Measurements from ENCODE around the gene DGKZ.

DGKZ gene

DNA sequence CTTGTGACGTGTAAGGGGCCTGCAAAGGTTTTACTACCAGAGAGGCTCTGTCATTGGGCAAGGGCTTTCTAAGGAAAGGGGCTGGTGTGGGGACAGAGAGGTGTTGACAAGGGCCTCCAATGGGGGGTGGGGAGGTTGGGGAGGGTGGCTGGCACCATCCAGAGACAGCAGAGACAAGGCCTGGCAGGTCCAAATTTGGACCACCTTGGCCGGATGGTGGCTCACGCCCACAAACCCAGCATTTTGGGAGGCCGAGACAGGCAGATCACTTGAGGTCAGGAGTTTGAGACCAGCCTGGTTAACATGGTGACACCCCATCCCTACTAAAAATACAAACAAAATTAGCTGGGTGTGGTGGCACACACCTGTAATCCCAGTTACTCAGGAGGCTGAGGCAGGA, 46.5 kb downstream of the DGKZ start:
- DNase-seq (ENCODE audit: low spot score): no peak

DNA sequence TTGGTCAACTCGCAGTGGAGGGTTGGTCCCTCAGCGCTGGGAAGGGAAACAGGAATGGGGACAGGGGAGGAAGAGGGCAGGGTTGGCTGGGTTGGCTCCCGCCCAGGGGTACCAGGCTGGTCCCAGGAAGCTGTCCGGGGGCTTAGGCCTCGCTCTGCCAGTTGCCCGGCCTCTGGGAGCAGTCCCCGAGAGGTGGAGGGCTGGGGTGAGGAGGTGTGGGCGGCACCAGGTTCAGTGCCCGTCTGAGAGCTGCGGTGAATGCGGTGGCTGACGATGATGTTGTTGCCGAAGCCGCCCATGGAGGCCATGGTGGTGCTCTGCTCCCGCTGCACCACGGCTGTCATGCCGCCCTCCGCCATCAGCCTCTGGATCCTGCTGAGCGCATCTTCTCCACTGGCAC, 50.3 kb downstream of the DGKZ start:
- no peak for DNase-seq (ENCODE audit: low spot score)

DNA sequence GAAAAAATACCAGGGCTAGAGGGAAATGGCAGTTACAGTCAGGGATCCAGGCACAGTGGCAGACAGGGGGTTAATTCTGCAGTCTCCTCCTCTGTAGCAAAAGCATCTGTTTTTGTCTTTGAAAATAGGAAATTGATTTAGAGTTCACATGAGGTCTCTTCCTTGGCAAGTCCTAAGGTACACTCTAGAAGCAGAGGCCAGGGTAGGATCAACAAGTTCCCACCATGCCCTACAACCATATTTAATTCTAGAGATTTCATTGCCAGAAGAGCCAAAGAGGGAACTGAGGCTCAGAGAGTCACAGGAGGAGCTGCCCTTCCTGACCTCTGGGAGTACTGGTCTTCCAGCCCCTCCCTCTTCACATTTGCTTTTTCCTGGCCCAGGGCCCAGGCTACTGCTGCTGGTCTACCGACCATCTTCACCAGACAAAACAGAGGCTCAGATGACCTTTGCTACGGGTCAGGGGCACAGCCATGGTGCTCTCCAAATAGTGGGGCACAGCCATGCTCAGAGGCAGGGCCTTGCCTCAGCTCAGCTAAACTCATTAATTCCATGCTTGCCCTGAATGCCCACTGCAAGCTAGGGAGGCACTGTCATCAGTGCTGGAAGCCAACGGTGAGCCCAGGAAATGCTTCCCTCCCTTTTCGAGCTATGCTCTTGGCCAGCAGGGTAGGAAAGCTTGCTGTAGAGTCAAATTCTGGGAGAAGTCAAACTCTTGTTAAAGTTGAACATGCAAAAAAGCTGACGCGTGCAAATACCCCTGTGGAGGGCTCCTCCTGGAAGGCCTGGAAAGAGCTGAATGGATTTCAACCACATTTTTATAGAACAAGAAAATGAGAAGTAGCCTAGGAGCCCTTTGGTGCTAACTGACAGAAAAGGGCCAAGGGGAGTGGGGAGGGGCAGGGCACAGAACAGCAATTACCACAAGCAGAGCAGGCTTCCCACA, 56.0 kb downstream of the DGKZ start:
- no peak for DNase-seq (ENCODE audit: low spot score)

DNA sequence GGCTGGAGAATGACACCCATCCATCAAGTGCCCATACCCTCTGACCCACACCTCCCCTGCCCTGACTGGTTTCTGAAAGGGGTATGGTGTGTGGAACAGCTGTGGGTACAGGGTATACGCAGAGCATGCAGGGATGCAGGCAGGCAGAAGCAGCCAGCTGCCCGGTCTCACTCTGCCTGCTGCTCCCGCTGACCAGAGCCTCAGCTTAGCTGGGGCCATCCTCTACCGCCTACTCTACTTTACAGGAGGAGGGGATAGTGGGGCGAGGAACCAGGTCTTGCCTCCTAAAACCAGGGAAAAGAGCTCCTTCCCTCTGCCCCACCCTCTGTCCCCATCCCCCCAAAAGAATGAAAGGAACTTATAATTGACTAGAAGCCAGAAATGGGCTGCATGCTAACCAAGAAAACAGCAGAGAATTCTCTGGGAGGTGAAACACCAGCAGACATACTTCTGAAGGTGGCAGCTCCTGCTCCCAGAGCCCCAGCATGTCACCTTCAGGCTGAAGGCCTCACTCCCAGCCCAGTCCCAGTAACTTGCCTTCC, 57.3 kb downstream of the DGKZ start:
- no peak for DNase-seq (ENCODE audit: low spot score)

DNA sequence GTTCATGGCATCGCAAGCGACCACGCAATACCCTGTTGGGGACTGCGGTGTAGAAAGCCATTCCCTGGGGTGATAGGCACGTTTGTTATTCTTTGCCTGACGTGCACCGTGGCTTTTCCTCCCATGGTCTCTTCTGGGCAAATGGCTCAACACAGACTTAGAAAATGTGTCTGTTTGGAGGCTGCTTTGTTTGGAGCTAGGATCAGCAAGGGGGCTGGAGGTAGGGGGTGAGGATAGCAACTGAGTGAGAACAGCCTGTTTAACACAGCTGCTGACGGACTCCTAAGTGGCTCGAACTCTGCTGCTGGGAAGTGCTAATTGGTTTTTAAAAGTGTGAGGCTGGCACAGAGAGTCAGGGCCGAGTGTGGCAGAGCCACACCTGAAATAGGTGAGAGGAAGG, 60.4 kb downstream of the DGKZ start:
- no peak for DNase-seq (ENCODE audit: low spot score)

DNA sequence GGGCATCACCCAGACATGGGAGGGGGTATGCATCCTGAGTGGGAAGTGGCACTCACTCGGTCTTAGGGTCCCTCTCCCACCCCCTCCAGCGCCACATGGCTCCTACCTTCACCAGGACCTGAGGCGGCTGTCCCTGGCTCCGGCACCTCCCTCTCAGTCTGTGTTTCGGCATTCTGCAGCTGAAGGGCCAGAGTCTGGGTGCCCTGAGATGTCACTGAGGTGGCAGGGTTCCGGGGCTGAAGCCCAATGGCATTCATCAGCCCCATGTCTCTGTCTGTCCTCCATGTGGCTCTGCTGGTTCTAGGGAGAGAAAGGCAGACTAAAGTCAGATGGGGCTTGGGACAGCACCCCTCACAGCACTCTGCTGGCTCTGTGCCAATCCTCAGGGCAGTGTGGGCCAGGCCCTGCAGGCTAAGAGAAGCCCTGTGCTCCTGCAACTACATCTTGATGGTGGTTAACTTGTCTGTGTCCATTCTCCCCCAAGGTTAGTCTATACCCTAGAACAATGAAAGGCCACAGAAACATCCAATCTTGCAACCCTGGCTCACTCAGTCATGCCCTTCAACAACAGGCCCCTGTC, 61.2 kb downstream of the DGKZ start:
- DNase-seq (ENCODE audit: low spot score): no peak

DNA sequence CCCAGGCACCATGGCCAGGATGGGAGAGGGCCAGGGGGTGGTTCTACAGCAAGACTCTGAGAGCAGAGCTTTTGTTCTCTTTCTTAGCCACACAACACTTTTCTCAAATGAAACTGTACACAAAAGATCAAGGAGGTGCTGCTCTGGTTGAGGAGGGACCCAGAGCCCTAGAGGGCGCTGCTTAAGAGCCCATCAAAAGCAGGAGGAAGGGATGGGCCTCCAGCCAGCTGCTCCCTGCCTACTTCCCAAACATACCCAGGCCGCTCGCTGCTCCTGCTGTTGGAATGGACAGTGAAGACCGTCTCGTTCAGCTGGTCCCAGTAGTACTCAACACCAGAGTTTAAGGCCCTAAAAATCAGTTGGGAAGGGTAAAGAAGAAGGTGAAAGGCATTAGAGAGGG, 62.8 kb downstream of the DGKZ start:
- no peak for DNase-seq (ENCODE audit: low spot score)

DNA sequence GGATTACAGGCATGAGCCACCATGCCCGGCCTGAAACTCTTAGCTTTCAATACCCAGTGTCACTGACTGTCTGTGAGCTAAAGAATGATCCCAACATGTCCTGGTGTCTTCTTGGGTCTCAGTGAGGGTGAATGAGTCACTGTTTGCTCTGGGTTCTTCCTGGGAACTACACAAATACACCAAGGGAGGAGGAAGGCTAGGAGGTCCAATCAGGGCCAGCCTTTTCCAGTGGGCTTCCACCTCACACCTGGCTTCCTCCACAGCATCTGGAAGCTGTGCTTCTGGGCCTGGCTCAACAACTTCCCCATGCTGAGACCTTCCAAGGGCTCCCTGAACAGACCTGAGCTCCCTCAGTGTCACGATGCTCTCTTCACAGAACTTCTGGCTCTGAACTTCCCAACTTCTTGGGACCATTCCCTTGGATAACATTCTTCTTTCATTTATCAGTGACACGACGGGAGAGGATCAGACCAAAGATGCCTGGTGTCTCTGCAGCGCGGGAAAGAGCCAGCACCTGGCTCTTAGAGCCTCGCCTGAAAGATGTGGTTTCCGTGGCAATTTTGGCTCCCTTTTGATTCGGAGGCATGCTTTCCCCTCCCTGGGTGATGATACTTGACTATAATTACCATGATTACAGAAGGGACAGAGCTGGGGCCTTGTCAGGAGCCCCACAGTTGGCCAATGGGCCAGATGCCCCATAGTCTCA, 66.7 kb downstream of the DGKZ start:
- no peak for DNase-seq (ENCODE audit: low spot score)

DNA sequence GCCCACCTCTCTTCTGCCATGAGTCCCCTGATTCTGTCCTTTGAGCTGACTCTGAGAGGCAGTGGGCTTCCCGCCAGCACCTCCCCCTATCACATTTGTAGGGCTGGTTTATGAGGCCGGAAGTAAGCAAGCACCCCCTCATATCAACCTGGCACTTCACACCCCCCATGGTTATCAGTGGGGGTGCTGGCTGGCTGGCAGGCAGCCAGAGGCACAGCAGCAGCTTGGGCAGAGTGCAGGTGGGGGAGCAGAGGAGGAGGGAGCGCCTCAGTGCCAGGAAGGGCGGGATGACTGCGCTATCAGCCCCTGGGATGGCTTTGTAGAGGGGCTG, 67.2 kb downstream of the DGKZ start:
- DNase-seq (ENCODE audit: low spot score): no peak

DNA sequence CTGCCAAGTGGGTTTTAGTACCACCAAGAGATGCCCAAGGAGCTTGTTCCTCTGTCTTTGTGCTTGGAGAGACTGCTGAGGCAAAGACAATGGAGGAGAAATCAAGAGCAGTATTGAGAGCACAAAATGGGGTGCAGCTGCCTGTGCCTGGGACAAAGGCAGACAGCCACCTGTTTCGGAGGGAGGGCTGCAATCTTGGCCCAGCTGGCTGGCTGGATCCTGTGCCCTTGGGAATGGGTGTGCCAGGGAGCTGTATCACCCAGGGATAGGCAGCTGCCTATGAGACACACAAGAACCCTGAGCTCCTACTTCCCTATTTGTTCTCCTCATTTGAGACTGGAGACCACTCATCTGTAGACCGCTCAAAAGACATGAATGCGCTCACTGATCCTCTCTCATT, 67.6 kb downstream of the DGKZ start:
- DNase-seq (ENCODE audit: low spot score): no peak

DNA sequence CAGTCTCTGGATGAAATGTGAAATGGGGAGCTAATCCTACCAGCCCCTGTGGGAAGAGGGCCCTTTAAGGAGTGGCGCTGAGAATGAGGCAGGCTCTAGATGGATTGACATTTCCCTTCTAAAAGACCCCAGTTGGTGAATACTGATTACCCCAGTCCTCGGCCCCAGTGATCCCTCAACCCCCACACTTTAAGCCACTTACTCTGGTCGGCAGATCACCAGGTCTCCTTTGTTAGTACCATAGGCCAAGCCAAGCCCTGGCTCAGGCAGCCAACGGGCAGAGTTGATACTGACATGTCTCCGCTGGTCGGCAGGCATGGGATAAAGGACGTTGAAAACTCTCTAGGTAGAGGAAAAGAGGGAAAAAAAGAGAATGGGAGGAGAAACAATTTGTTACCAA, 70.4 kb downstream of the DGKZ start:
- DNase-seq (ENCODE audit: low spot score): no peak

DNA sequence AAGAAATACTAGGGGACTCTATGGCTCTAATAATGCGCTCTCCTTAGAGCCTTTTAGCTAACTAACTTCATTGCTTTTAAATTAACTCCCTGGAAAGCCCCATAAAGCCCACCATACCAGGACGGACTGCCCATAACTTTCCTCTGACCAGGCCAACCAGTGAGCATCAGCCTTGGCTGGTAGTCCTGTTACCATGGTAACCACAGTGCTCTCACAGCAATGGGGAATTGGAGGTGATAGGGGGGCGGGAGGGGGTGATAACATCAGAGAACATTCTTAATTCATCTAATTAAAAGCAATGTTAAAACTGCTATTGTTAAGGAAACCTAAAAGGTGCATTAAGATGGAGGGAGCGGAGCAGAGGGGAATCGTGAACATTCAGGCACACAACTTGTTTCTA, 71.5 kb downstream of the DGKZ start:
- DNase-seq (ENCODE audit: low spot score): no peak

DNA sequence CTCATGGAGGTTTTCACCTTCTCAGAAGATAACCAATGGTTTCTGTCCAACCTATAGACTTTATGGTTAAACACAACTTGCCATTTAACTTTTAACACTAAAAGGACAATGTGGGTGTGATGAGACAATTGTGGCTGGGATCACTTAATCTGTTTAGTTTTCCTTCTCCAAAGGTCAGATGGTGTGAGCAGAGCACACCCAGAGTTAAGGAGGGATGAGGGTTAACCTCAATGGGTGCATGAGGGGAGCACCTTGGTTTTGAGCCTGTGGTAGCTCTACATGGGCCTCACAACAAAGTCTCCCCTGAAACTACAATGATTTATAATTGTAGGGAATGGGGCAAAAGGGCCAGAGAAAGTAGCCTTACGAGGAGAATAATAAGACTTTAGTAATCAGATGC, 73.2 kb downstream of the DGKZ start:
- no peak for DNase-seq (ENCODE audit: low spot score)

DNA sequence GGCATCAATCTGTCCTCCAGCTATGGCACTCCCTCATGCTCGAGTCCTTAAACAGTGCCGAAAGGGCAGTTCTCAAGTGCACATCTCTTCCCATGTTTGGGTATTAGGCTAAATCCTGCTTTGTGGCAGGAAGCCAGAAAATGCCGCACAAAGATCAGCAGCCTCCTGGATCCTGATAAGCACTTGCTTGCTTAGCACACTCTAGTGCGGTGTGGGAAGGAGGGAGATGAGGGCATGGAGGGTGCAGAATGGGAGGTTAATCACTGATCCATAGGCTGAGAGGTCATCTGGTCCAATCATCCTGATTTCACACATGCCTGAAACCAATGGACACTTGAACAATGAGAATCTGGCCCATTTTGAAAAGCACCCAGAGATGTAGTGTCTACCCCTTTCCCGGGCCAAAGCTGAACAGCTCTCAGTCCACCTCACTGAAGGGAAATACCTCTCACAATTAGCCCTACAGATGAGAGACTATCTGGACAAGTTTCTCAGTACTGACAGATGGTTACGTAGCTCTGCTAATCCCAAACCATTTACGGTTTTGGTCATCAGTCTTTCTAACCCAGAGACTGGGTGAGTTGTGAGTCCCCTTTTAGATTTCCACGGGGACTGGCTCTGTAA, 74.1 kb downstream of the DGKZ start:
- no peak for DNase-seq (ENCODE audit: low spot score)

DNA sequence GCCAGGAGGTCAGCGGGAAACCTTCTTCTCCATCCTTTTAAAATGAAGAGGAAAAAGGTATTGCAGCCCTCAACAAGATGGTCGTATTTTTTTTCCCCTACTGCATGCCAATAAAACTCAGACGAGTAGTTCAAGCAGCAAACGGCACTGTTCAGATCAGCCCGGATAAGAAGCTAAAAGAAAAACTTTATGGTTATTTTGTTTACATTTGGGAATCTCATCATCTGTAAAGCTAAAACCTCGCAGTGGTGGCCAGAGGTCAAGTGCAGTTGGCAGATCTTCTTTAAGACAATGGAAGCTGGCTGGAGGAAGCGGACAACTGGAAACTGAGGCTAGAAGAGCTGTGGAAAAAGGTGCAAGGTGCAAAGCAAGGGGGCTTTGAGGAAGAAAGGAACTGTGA, 75.3 kb downstream of the DGKZ start:
- DNase-seq (ENCODE audit: low spot score): no peak

DNA sequence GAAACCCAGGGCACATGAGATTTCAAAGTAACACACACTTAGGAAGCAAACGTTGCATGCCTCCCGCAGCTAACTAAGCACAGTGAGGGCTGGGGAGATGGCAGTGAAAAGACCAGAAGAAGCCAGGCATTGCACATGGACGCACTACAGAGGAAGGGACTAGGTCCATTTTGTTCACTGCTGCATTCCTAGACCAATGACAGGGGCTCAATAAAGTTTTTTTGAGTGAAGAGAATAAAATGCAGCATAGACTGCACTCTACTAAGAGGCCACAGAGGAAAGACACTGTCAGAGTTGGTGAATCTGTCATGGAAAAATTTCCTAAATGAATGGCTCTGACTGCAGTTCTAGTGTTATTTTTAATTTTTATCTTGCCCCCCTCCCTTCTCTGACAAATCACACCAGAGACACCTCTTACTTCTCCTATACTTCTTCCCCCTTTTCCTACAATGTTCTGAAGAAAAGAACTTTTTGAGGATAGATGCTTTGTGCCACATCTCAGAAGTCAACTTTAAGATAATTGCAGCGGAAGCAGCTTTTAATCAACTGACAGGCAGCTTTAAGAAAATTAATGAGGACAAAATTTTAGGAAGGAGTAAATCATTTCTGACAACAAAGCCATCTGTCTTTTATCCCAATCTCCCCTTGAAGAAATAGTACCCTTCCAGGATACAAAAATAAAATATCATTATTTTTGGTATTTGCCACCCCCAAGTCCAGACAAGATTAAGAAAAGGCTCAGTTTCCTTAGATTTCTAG, 79.1 kb downstream of the DGKZ start:
- no peak for DNase-seq (ENCODE audit: low spot score)

DNA sequence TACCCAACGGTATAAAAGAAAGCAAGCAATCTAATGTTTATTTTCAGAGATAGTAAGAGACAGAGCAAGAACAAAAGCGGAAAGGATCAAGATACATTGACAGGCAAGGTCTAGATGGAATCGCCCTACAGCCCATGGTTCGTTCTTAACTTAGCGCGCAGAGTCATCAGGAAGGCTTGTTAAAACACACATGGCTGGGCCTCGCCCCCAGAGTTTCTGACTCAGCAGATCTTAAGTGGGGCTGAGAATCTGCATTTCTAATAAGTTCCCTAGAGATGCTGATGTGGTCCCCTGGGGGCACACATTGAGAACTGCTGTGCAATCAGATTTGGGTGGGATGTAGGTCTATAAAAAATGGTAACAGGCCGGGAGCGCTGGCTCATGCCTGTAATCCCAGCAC, 80.1 kb downstream of the DGKZ start:
- no peak for DNase-seq (ENCODE audit: low spot score)

DNA sequence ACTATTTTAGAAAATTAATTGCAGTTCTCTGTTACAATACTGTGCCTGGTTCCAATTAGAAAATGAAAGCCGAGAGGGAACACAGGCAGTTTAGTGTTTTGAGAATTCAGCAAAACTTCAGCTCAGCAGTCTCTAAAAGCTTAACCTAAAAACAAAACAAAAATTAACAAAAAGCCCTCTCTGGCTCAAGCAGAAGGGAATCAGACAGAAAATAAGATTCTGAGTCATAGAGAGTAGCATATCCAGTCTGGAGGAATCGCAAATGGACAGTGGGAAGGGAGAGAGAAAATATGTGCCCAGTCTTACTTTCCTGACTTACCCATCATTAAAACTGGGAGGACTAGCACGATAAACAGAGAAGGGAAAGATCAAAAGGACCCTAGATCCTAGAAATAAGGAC, 82.5 kb downstream of the DGKZ start:
- DNase-seq (ENCODE audit: low spot score): no peak

All from AG08396 (cell line).